WTC11 (cell line): Measurements from ENCODE around the gene LIN7C. TPM values are rescaled to one million over a fixed set of nuclear protein-coding genes. Genes with fewer than 3 reads are reported as not detected.

Experiments
- ATAC-seq: fragments of 200-7000 bp; cut with Tn5 transposase; 2 replicates; pipeline ENCODE4 v1.10.0; 2021; ENCODE audit warnings: mild to moderate bottlenecking, moderate library complexity
- CTCF ChIA-PET: fragments of 300-600 bp; sonication (Branson Sonifier 250); formaldehyde crosslinking; loops from one replicate; lab custom pipeline; 2021; ENCODE audit warnings: antibody characterized with exemption; lab: Charles Lee
- POLR2A ChIA-PET: fragments of 350-600 bp; sonication (Branson Sonifier 250); formaldehyde crosslinking; loops from one replicate; lab custom pipeline; 2021; ENCODE audit warnings: antibody characterized with exemption; lab: Charles Lee
- DNase-seq: peaks from one replicate; pipeline ENCODE4 v3.0.0; 2021; ENCODE audit warnings: low spot score
- H3K27ac Mint-ChIP-seq: 2 replicates; pipeline ENCODE4 v1.8.0; 2021; ENCODE audit warnings: mixed read lengths
- H3K27me3 Mint-ChIP-seq: 2 replicates; pipeline ENCODE4 v1.8.0; 2021; ENCODE audit warnings: low read depth, mild to moderate bottlenecking, moderate library complexity, mixed read lengths
- H3K36me3 Mint-ChIP-seq: 2 replicates; pipeline ENCODE4 v1.8.0; 2021; ENCODE audit warnings: mixed read lengths
- H3K4me1 Mint-ChIP-seq: 2 replicates; pipeline ENCODE4 v1.8.0; 2022; ENCODE audit warnings: mixed read lengths
- H3K4me3 Mint-ChIP-seq: 2 replicates; pipeline ENCODE4 v1.8.0; 2021; ENCODE audit warnings: mild to moderate bottlenecking, moderate library complexity, mixed read lengths
- H3K9me3 Mint-ChIP-seq: 2 replicates; pipeline ENCODE4 v1.8.0; 2021; ENCODE audit warnings: mixed read lengths
- CBFB ChIP-seq: sonication (generic); formaldehyde crosslinking; IDR thresholded peaks from 2 replicates; pipeline ENCODE4 v1.8.1; 2022; ENCODE audit warnings: mild to moderate bottlenecking, low read depth, missing genetic modification reagents
- FOXP1 ChIP-seq: sonication (generic); formaldehyde crosslinking; IDR thresholded peaks from 2 replicates; pipeline ENCODE4 v1.8.0; 2022; ENCODE audit warnings: missing genetic modification reagents, mild to moderate bottlenecking, moderate library complexity, borderline replicate concordance
- GABPB1 ChIP-seq: sonication (generic); formaldehyde crosslinking; IDR thresholded peaks from 2 replicates; pipeline ENCODE4 v1.8.1; 2023; ENCODE audit warnings: mild to moderate bottlenecking, missing genetic modification reagents
- IRF2 ChIP-seq: sonication (generic); formaldehyde crosslinking; IDR thresholded peaks from 2 replicates; pipeline ENCODE4 v1.8.0; 2022; ENCODE audit warnings: low read depth, missing genetic modification reagents, borderline replicate concordance
- NR3C1 ChIP-seq: sonication (generic); formaldehyde crosslinking; conservative IDR thresholded peaks from 2 replicates; pipeline ENCODE4 v1.8.1; 2023; ENCODE audit warnings: low read depth, mild to moderate bottlenecking, missing genetic modification reagents
- PRRX2 ChIP-seq: fragments of 250-450 bp; sonication (Bioruptor Pico); IDR thresholded peaks from 2 replicates; pipeline ENCODE4 v1.8.0; 2021; ENCODE audit warnings: mild to moderate bottlenecking
- SMAD3 ChIP-seq: sonication (generic); formaldehyde crosslinking; IDR thresholded peaks from 2 replicates; pipeline ENCODE4 v1.8.0; 2022; ENCODE audit warnings: missing genetic modification reagents, mild to moderate bottlenecking, borderline replicate concordance
- TEAD1 ChIP-seq: sonication (generic); formaldehyde crosslinking; IDR thresholded peaks from 2 replicates; pipeline ENCODE4 v1.8.0; 2022; ENCODE audit warnings: mild to moderate bottlenecking, missing genetic modification reagents
- ZNF219 ChIP-seq: sonication (generic); formaldehyde crosslinking; IDR thresholded peaks from 2 replicates; pipeline ENCODE4 v1.8.0; 2023; ENCODE audit warnings: missing genetic modification reagents, mild to moderate bottlenecking, borderline replicate concordance
- ZNF317 ChIP-seq: sonication (generic); formaldehyde crosslinking; IDR thresholded peaks from 2 replicates; pipeline ENCODE4 v1.8.1; 2023; ENCODE audit warnings: low read depth, mild to moderate bottlenecking, moderate library complexity, missing genetic modification reagents, borderline replicate concordance
- ZNF396 ChIP-seq: fragments of 250-450 bp; sonication (Bioruptor Pico); IDR thresholded peaks from 2 replicates; pipeline ENCODE4 v1.8.0; 2021; ENCODE audit warnings: mild to moderate bottlenecking, moderate library complexity, borderline replicate concordance
- total RNA-seq: library from RNA; stranded (reverse); gene quantifications from 3 replicates; pipeline ENCODE4 v1.2.3, GENCODE V29; 2021
- TF ChIP-seq, protein P1 (sequence below): sonication (generic); formaldehyde crosslinking; IDR thresholded peaks from 2 replicates; pipeline ENCODE4 v1.8.1; 2023; ENCODE audit warnings: mild to moderate bottlenecking, moderate library complexity, missing genetic modification reagents
- TF ChIP-seq, protein P2 (sequence below): sonication (generic); formaldehyde crosslinking; IDR thresholded peaks from 2 replicates; pipeline ENCODE4 v1.8.0; 2022; ENCODE audit warnings: mild to moderate bottlenecking, missing genetic modification reagents
- TF ChIP-seq, protein P3 (sequence below): sonication (generic); formaldehyde crosslinking; IDR thresholded peaks from 2 replicates; pipeline ENCODE4 v1.8.1; 2023; ENCODE audit warnings: mild to moderate bottlenecking, missing genetic modification reagents
- TF ChIP-seq, protein P4 (sequence below): fragments of 250-450 bp; sonication (Bioruptor Pico); conservative IDR thresholded peaks from 2 replicates; pipeline ENCODE4 v1.9.0; 2021; ENCODE audit warnings: mild to moderate bottlenecking
- TF ChIP-seq, protein P5 (sequence below): sonication (generic); formaldehyde crosslinking; conservative IDR thresholded peaks from 2 replicates; pipeline ENCODE4 v1.8.1; 2022; ENCODE audit warnings: mild to moderate bottlenecking, missing genetic modification reagents
- TF ChIP-seq, protein P6 (sequence below): fragments of 250-450 bp; sonication (Bioruptor Pico); IDR thresholded peaks from 2 replicates; pipeline ENCODE4 v1.9.0; 2021; ENCODE audit warnings: moderate library complexity, mild to moderate bottlenecking, inconsistent platforms, borderline replicate concordance

The LIN7C gene
- total RNA-seq, 1 experiment from 2014 or later, result 39.4 TPM

DNA sequence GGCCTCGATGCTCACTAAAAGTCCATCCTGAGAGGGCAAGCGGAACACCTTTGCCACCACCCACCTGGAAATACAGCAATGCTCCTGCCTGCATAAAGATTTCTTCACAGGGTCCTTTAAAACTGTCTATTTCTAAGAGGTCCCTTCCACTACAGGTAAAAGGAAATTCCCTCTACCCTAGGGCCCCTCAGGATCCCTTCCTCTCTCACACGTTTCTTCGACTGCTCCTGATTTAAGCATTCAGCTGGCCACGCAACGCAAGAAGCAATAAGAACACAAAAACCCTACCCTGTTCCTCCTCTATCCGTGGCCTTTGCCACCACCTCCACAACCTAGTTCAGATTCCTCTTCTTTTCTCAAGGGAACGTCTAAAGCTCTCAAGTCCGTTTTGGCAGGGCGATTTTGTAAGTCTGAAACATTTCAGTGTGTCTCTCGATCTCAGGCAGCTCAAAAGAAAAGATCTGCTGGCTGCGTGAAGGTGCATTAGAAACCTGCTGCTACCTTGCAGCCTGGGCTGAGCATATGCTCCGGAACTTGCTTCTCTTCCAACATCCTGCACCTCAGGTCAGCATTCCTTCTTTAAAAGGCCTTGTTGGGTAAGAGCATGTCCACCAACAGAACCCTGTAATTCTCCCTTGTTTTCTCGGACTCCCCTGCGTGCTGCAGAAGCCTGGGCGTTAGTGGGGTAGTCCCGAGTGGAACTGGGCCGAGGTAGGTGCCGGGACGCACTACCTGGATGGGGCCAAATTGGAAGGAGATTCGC is 35.6 kb downstream of the LIN7C start (continued):
- TF ChIP-seq, protein P1, sequence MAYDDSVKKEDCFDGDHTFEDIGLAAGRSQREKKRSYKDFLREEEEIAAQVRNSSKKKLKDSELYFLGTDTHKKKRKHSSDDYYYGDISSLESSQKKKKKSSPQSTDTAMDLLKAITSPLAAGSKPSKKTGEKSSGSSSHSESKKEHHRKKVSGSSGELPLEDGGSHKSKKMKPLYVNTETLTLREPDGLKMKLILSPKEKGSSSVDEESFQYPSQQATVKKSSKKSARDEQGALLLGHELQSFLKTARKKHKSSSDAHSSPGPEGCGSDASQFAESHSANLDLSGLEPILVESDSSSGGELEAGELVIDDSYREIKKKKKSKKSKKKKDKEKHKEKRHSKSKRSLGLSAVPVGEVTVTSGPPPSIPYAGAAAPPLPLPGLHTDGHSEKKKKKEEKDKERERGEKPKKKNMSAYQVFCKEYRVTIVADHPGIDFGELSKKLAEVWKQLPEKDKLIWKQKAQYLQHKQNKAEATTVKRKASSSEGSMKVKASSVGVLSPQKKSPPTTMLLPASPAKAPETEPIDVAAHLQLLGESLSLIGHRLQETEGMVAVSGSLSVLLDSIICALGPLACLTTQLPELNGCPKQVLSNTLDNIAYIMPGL, result no peak
- TF ChIP-seq GABPB1 (CRISPR knock-in tag), result no peak
- TF ChIP-seq, protein P2, sequence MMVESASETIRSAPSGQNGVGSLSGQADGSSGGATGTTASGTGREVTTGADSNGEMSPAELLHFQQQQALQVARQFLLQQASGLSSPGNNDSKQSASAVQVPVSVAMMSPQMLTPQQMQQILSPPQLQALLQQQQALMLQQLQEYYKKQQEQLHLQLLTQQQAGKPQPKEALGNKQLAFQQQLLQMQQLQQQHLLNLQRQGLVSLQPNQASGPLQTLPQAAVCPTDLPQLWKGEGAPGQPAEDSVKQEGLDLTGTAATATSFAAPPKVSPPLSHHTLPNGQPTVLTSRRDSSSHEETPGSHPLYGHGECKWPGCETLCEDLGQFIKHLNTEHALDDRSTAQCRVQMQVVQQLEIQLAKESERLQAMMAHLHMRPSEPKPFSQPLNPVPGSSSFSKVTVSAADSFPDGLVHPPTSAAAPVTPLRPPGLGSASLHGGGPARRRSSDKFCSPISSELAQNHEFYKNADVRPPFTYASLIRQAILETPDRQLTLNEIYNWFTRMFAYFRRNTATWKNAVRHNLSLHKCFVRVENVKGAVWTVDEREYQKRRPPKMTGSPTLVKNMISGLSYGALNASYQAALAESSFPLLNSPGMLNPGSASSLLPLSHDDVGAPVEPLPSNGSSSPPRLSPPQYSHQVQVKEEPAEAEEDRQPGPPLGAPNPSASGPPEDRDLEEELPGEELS, result 0 out of 2 replicates have a peak, but pooled peaks have one; percentile 44
- TF ChIP-seq ZNF219, result no peak
- TF ChIP-seq CBFB (CRISPR knock-in tag), result no peak
- TF ChIP-seq, protein P3, sequence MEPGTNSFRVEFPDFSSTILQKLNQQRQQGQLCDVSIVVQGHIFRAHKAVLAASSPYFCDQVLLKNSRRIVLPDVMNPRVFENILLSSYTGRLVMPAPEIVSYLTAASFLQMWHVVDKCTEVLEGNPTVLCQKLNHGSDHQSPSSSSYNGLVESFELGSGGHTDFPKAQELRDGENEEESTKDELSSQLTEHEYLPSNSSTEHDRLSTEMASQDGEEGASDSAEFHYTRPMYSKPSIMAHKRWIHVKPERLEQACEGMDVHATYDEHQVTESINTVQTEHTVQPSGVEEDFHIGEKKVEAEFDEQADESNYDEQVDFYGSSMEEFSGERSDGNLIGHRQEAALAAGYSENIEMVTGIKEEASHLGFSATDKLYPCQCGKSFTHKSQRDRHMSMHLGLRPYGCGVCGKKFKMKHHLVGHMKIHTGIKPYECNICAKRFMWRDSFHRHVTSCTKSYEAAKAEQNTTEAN (CRISPR knock-in tag), result no peak
- TF ChIP-seq SMAD3 (CRISPR knock-in tag), result no peak
- no peak for TF ChIP-seq TEAD1 (CRISPR knock-in tag)
- no peak for TF ChIP-seq IRF2 (CRISPR knock-in tag)

DNA sequence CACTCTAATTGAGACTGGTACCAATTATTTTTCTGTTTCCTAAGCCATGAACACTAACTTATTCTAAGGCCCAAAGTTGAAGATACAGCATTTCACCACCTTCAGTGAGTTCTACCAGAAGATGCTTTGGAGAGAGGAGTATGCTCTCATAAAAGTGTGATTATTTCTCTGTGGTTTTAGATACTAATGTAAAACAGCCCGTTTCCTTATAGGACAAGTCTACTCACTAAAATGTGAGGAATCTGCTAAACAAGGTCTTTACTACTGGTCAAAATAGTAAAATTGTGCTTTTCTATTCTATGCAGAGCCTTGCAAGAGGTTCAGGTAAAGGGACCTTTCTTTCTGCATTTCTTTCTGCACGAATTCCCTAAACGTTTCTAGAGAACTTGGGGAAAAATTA is 36.4 kb downstream of the LIN7C start:
- H3K4me1 Mint-ChIP-seq, result peaks cover 55% of the 10 kb centered on the region
- ChIA-PET CTCF (no interaction called here), POLR2A (no interaction called here)
- peak overlapping the region; percentile 83 for H3K4me3 Mint-ChIP-seq
- H3K27ac Mint-ChIP-seq, result no peak overlapping the region
- DNase-seq (no peak), ATAC-seq (no peak)
- no peaks in the 10 kb centered on the region for H3K9me3 Mint-ChIP-seq
- TF ChIP-seq PRRX2 (CRISPR knock-in tag) (no peak), NR3C1 (CRISPR knock-in tag) (no peak), ZNF317 (CRISPR knock-in tag) (no peak), ZNF396 (CRISPR knock-in tag) (no peak), FOXP1 (no peak)
- TF ChIP-seq, protein P4, sequence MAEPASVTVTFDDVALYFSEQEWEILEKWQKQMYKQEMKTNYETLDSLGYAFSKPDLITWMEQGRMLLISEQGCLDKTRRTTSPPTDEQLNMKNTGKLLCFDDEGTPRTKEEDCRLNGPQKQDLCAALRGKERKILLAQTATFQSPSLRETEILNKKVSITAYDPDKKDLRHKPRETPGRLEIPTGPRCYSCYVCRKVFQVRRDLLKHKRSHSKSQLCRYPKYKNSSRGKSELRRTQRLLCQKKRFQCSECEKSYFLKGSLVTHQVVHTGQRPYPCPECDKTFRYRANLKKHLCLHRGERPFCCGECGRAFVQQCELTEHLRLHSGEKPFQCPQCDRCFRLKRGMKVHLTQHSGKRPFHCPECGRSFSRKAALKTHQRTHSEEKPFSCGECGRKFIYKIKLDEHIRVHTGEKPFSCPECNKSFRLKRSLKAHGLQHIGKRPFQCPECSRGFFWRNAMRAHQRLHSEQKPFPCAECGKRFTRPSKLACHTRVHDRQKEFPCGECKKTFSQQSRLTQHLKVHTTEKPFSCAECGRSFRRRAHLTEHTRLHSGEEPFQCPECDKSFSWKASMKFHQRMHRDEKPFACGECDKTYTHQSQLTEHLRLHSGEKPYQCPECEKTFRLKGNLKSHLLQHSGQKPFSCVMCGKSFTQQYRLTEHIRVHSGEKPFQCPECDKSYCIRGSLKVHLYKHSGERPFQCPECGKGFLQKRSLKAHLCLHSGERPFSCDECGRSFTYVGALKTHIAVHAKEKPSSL (CRISPR knock-in tag), result no peak
- TF ChIP-seq, protein P5, sequence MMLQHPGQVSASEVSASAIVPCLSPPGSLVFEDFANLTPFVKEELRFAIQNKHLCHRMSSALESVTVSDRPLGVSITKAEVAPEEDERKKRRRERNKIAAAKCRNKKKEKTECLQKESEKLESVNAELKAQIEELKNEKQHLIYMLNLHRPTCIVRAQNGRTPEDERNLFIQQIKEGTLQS (CRISPR knock-in tag), result no peak
- TF ChIP-seq, protein P6, sequence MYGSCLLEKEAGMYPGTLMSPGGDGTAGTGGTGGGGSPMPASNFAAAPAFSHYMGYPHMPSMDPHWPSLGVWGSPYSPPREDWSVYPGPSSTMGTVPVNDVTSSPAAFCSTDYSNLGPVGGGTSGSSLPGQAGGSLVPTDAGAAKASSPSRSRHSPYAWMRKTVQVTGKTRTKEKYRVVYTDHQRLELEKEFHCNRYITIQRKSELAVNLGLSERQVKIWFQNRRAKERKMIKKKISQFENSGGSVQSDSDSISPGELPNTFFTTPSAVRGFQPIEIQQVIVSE, result no peak
- no peaks in the 10 kb centered on the region for H3K27me3 Mint-ChIP-seq
- H3K36me3 Mint-ChIP-seq, result peaks cover 7% of the 10 kb centered on the region
